Lung (tissue), 12 donors: Measurements from ENCODE around the gene ESAM. TPM values are rescaled to one million over a fixed set of nuclear protein-coding genes. Genes with fewer than 3 reads are reported as not detected.
A peak's percentile ranks its signal among the peaks of the same experiment; 100 is the strongest.

Source experiments
- ATAC-seq: fragments of 200-7000 bp; cut with Tn5 transposase; one replicate; pipeline ENCODE4 v1.9.1; 2020; ENCODE audit warnings: moderate number of reproducible peaks; ENCODE audit not compliant: insufficient read depth, low FRiP score
- DNase-seq, 3 donors: peaks; one replicate each; pipeline ENCODE4 v3.0.0-alpha.2; 2013 to 2017
- H3K27ac ChIP-seq, 2 donors: one replicate each; pipeline ENCODE4 v1.5.1; 2013; ENCODE audit warnings: mild to moderate bottlenecking in 2 of 2, moderate library complexity in 2 of 2, control low read depth in 1 of 2, inconsistent platforms in 1 of 2, low read depth in 1 of 2, low read length in 1 of 2
- H3K27me3 ChIP-seq, 3 donors: one replicate each; pipeline ENCODE4 v1.5.1; 2013; ENCODE audit warnings: low read length in 2 of 3; ENCODE audit not compliant: control insufficient read depth in 3 of 3, insufficient read depth in 3 of 3
- H3K36me3 ChIP-seq, 4 donors: one replicate each; pipeline ENCODE4 v1.5.1; 2013; ENCODE audit warnings: low read length in 4 of 4, mild to moderate bottlenecking in 1 of 4, moderate library complexity in 1 of 4; ENCODE audit not compliant: control insufficient read depth in 4 of 4, insufficient read depth in 4 of 4
- H3K4me1 ChIP-seq, 5 donors: one replicate each; pipeline ENCODE4 v1.5.1; 2013; ENCODE audit warnings: low read length in 5 of 5, mild to moderate bottlenecking in 2 of 5, moderate library complexity in 1 of 5; ENCODE audit not compliant: control insufficient read depth in 5 of 5, insufficient read depth in 5 of 5
- H3K4me3 ChIP-seq: one replicate; pipeline ENCODE4 v1.5.1; 2013; ENCODE audit warnings: mild to moderate bottlenecking, control low read depth, moderate library complexity
- H3K9ac ChIP-seq, 2 donors: one replicate each; pipeline ENCODE4 v1.5.1; 2013; ENCODE audit warnings: low read length in 2 of 2, control low read depth in 1 of 2; ENCODE audit not compliant: insufficient read depth in 1 of 2
- H3K9me3 ChIP-seq, 4 donors: one replicate each; pipeline ENCODE4 v1.5.1; 2013; ENCODE audit warnings: low read length in 3 of 4, mild to moderate bottlenecking in 1 of 4, moderate library complexity in 1 of 4; ENCODE audit not compliant: control insufficient read depth in 4 of 4, insufficient read depth in 3 of 4
- CTCF ChIP-seq: IDR thresholded peaks from 2 replicates; pipeline ENCODE4 v1.5.1; 2012; ENCODE audit warnings: mild to moderate bottlenecking; ENCODE audit errors: control extremely low read depth, extremely low read depth
- WGBS, 2 donors: extraction: QIAGEN DNeasy Blood & Tissue Kit; methylation state at CpG; one replicate each; pipeline ENCODE4 v1.1.7; 2013; 5-methylcytosine and 5-hydroxymethylcytosine counted together
- polyA plus RNA-seq, 2 donors: library from polyadenylated mRNA; stranded (reverse); fragments of 200-250 nt; gene quantifications; one replicate each; pipeline ENCODE4 v1.2.1, GENCODE V29; 2013
- total RNA-seq, 2 donors: library from RNA; depleted of rRNA in 1 of 2; stranded (reverse); fragments of >200 nt in 1 of 2; gene quantifications; one replicate each; pipeline ENCODE4 v1.2.1, GENCODE V29; 2014 to 2021
- donor health status: control.
- donor health status: control.
- donor health status: Bipolar disorder and iron deficiency.
- donor health status: healthy.
- donor health status: DM: yes; HTN: yes; CAD: no.

Gene ESAM
- total and polyA plus RNA-seq, 4 donors = 77.7 to 142 (median 130) TPM

- TF ChIP-seq CTCF = no peak
- Histone ChIP-seq H3K27ac (no peak overlapping the region), H3K9ac (no peak overlapping the region), H3K27me3 (peaks cover 0 to 15% (median 11%) of the 10 kb centered on the region in 3 donors), H3K4me1 (peaks cover 0 to 14% (median 3%) of the 10 kb centered on the region in 5 donors), H3K4me3 (no peak overlapping the region), H3K9me3 (no peaks in the 10 kb centered on the region), H3K36me3 (no peaks in the 10 kb centered on the region)
- ATAC-seq (no peak), DNase-seq (no peak)
- 41 to 51% methylated on average over 3 of the region's 3 CpGs for WGBS, 2 donors
Measured at GRCh38 chr11:124736736-124737135, 25.4 kb downstream of the ESAM start.

GRCh38 chr11:124732230-124732629 lies 29.9 kb downstream of the ESAM start:
- peak overlapping the region in 1 of 2 donors; percentile 49 for H3K27ac ChIP-seq

GRCh38 chr11:124729571-124729970 lies 32.5 kb downstream of the ESAM start:
- no peak for DNase-seq
- no peaks in the 10 kb centered on the region for H3K36me3 ChIP-seq
- no peak overlapping the region for H3K4me3 ChIP-seq
- WGBS, 2 donors = 60 to 78% methylated on average over 4 of the region's 4 CpGs
- ATAC-seq = no peak
- no peak for TF ChIP-seq CTCF
- H3K4me1 ChIP-seq = peaks cover 0 to 16% (median 12%) of the 10 kb centered on the region in 5 donors
- peaks cover 0 to 2% (median 0%) of the 10 kb centered on the region in 3 donors for H3K27me3 ChIP-seq
- H3K9ac ChIP-seq = no peak overlapping the region
- no peak overlapping the region for H3K27ac ChIP-seq
- H3K9me3 ChIP-seq = no peaks in the 10 kb centered on the region

More at GRCh38 chr11:124732230-124732629, 29.9 kb downstream of the ESAM start:
- TF ChIP-seq CTCF = no peak
- ATAC-seq = no peak
- no peak for DNase-seq
- Histone ChIP-seq H3K9ac (no peak overlapping the region), H3K27me3 (peaks cover 0 to 3% (median 0%) of the 10 kb centered on the region in 3 donors), H3K36me3 (no peaks in the 10 kb centered on the region), H3K4me1 (peaks cover 0 to 7% (median 0%) of the 10 kb centered on the region in 5 donors), H3K4me3 (no peak overlapping the region), H3K9me3 (no peaks in the 10 kb centered on the region)
- 29 to 51% methylated on average over 4 of the region's 4 CpGs for WGBS, 2 donors

GRCh38 chr11:124728134-124728533 lies 34.0 kb downstream of the ESAM start:
- Histone ChIP-seq H3K27ac (peak overlapping the region in 1 of 2 donors; percentile 42), H3K36me3 (no peaks in the 10 kb centered on the region), H3K9me3 (no peaks in the 10 kb centered on the region), H3K4me3 (no peak overlapping the region), H3K27me3 (peaks cover 0 to 10% (median 0%) of the 10 kb centered on the region in 3 donors), H3K9ac (no peak overlapping the region), H3K4me1 (peaks cover 0 to 16% (median 14%) of the 10 kb centered on the region in 5 donors)
- DNase-seq (no peak), ATAC-seq (no peak)
- WGBS, 2 donors = 83 to 85% methylated on average over 2 of the region's 2 CpGs
- no peak for TF ChIP-seq CTCF
